ENCODE results near the gene SH3RF3. TPM values are rescaled to one million over a fixed set of nuclear protein-coding genes. Genes with fewer than 3 reads are reported as not detected.
A peak's percentile ranks its signal among the peaks of the same experiment; 100 is the strongest.

The SH3RF3 gene
- total RNA-seq, 1 experiment from 2014 or later = 4.9 TPM

DNA sequence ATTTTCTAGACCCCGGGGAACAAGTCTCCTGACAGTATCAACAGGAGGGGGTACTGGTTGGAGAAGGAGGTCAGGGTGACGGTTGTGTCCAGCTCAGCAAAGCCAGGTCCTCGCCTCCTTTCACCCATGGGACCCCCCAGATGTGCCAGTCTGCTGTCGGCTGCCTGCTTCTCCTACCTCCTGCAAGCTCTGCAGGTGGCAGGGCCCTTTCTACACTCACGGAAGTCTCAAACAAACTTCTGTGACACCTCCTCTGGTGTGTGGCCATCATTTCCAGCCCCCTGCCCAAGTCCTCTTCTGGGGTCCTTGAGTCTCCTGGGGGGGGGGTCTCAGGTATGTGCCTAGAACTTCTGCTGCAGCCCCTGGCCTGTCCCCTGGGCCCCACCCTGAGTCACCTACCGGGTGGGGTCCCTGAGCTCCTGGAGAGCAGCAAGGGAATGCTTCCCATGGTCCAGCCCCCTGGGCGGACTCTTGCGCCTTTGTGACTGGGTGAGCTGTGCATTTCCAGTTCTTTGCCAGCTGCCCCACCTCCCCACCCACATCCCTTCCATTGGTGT lies 12.8 kb downstream of the SH3RF3 start:
- CTCF ChIA-PET = no interaction called here
- intact Hi-C loops (cut with micrococcal nuclease; ENCODE audit: unreplicated experiment) (no loop called here), in situ Hi-C loops (cut with HindIII; ENCODE audit: low pct_unique_long_range_greater_than_20kb, low sequenced_read_pairs) (no loop called here)
- TF ChIP-seq TCF7L2 (IDR thresholded peaks at IDR 0.05; ENCODE audit: low read depth, low read length) = no peak
- no peak for TF ChIP-seq POLR2AphosphoS5 (IDR thresholded peaks at IDR 0.05; ENCODE audit: low read depth, low read length)
- TF ChIP-seq, protein P1, sequence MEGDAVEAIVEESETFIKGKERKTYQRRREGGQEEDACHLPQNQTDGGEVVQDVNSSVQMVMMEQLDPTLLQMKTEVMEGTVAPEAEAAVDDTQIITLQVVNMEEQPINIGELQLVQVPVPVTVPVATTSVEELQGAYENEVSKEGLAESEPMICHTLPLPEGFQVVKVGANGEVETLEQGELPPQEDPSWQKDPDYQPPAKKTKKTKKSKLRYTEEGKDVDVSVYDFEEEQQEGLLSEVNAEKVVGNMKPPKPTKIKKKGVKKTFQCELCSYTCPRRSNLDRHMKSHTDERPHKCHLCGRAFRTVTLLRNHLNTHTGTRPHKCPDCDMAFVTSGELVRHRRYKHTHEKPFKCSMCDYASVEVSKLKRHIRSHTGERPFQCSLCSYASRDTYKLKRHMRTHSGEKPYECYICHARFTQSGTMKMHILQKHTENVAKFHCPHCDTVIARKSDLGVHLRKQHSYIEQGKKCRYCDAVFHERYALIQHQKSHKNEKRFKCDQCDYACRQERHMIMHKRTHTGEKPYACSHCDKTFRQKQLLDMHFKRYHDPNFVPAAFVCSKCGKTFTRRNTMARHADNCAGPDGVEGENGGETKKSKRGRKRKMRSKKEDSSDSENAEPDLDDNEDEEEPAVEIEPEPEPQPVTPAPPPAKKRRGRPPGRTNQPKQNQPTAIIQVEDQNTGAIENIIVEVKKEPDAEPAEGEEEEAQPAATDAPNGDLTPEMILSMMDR (IDR thresholded peaks at IDR 0.05) = no peak
- TF ChIP-seq SIN3A (IDR thresholded peaks at IDR 0.05; ENCODE audit: borderline replicate concordance, insufficient read depth, low read depth, low read length) = no peak
- TF ChIP-seq, protein P2, sequence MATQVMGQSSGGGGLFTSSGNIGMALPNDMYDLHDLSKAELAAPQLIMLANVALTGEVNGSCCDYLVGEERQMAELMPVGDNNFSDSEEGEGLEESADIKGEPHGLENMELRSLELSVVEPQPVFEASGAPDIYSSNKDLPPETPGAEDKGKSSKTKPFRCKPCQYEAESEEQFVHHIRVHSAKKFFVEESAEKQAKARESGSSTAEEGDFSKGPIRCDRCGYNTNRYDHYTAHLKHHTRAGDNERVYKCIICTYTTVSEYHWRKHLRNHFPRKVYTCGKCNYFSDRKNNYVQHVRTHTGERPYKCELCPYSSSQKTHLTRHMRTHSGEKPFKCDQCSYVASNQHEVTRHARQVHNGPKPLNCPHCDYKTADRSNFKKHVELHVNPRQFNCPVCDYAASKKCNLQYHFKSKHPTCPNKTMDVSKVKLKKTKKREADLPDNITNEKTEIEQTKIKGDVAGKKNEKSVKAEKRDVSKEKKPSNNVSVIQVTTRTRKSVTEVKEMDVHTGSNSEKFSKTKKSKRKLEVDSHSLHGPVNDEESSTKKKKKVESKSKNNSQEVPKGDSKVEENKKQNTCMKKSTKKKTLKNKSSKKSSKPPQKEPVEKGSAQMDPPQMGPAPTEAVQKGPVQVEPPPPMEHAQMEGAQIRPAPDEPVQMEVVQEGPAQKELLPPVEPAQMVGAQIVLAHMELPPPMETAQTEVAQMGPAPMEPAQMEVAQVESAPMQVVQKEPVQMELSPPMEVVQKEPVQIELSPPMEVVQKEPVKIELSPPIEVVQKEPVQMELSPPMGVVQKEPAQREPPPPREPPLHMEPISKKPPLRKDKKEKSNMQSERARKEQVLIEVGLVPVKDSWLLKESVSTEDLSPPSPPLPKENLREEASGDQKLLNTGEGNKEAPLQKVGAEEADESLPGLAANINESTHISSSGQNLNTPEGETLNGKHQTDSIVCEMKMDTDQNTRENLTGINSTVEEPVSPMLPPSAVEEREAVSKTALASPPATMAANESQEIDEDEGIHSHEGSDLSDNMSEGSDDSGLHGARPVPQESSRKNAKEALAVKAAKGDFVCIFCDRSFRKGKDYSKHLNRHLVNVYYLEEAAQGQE (IDR thresholded peaks at IDR 0.05; ENCODE audit: insufficient read depth in 1 of 2, low read depth in 2 of 2, low read length in 1 of 2) = no peak
- BruUV-seq (replicated peaks) = no TSS peak
- Histone ChIP-seq H3K36me3 (ENCODE audit: control insufficient read depth, insufficient read depth, low read length) (no peaks in the 10 kb centered on the region), H3K4me1 (ENCODE audit: control insufficient read depth, insufficient read depth, low read length) (peaks cover 22% of the 10 kb centered on the region), H3K27ac (ENCODE audit: low read length) (no peak overlapping the region), H3K9me3 (ENCODE audit: control insufficient read depth, insufficient read depth, low read depth, low read length) (no peaks in the 10 kb centered on the region), H3K4me3 (ENCODE audit: low read depth in 2 of 2, low read length in 2 of 2) (no peak overlapping the region), H3K27me3 (ENCODE audit: control insufficient read depth, insufficient read depth, low read length) (no peaks in the 10 kb centered on the region)
- ATAC-seq (no peak), DNase-seq (ENCODE audit: low read depth, low spot score) (no peak)
- POLR2A ChIA-PET = no interaction called here

DNA sequence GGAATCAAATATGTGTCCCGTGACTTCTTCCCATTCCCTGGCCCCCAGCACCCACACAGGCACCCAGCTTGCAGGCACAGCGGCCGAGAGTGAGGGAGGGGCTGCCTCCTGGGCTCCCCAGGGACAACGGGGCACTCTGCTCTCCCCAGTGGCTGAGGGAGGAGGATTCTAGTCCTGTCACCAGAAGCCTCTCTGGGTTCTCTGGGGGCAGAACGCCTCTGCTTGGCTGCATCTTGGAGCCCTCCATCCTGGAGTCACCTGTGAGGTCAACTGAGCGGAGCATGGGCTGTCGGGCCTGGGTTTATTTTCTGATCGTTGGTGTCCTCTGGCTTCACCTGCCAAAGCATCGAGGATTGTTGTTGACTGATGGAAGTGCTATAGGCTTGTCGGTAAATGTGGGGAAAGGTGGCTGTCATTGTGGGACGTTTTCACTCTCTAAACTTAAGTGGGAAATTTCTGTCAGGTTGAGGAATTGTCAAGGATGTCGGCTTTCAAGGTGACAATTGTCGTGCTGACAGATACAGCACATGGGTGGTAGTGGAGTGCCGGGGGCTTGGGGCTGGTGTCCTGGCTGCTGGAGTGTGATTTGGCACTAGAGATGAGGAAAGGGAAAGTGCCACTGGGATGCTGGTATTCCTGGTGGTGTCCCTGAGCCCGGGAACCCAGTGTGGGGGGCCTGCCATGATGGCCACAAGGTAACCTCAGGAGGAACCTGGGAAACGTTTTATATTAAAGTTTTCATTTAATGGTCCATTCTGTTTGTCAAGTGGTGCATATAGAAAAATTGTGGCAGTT lies 13.6 kb downstream of the SH3RF3 start:
- TSS peak; percentile 35 for BruUV-seq (replicated peaks)
- no peak for ATAC-seq
- TF ChIP-seq TCF7L2 (IDR thresholded peaks at IDR 0.05; ENCODE audit: low read depth, low read length) (no peak), POLR2AphosphoS5 (IDR thresholded peaks at IDR 0.05; ENCODE audit: low read depth, low read length) (no peak), SIN3A (IDR thresholded peaks at IDR 0.05; ENCODE audit: borderline replicate concordance, insufficient read depth, low read depth, low read length) (no peak)
- TF ChIP-seq, protein P2 (IDR thresholded peaks at IDR 0.05; ENCODE audit: insufficient read depth in 1 of 2, low read depth in 2 of 2, low read length in 1 of 2) = no peak
- TF ChIP-seq, protein P1 (IDR thresholded peaks at IDR 0.05) = no peak
- ChIA-PET POLR2A (no interaction called here), CTCF (no interaction called here)
- intact Hi-C loops (cut with micrococcal nuclease; ENCODE audit: unreplicated experiment) (no loop called here), in situ Hi-C loops (cut with HindIII; ENCODE audit: low pct_unique_long_range_greater_than_20kb, low sequenced_read_pairs) (no loop called here)
- Histone ChIP-seq H3K4me3 (ENCODE audit: low read depth in 2 of 2, low read length in 2 of 2) (no peak overlapping the region), H3K4me1 (ENCODE audit: control insufficient read depth, insufficient read depth, low read length) (peaks cover 14% of the 10 kb centered on the region), H3K36me3 (ENCODE audit: control insufficient read depth, insufficient read depth, low read length) (no peaks in the 10 kb centered on the region), H3K27me3 (ENCODE audit: control insufficient read depth, insufficient read depth, low read length) (no peaks in the 10 kb centered on the region), H3K9me3 (ENCODE audit: control insufficient read depth, insufficient read depth, low read depth, low read length) (no peaks in the 10 kb centered on the region), H3K27ac (ENCODE audit: low read length) (no peak overlapping the region)
- no peak for DNase-seq (ENCODE audit: low read depth, low spot score)

Measured in Panc1 (cell line).